Colon (tissue), 2 donors: ENCODE data around the gene GRHL1.

Experiments
- FAIRE-seq: peaks from 2 replicates; lab custom pipeline; 2012; peaks lifted over from hg19 to GRCh38; lab: Jason Lieb, UNC
- donor health status: control.
- donor health status: control.

Gene GRHL1

DNA sequence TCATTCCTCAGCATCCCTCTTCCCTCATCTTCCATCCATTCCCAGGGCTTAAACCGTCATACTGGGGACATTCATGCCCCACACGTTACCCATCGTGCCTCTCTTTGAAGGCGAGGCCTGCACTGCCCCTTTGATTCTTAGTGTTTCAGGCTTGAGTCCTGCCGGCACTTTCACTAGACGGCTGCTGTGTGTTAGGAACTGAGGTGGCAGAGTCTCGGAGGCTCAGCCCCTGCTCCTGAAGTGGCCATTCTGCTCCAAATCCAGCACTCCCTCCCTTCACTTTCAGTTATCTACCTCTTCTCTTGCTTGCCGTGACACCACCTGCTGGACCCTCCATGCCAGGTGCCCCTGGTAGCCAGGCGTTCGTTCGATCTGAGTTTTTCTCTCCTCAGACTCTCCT is 43.0 kb downstream of the GRHL1 start:
- no peak for FAIRE-seq

GRCh38 chr2:9995059-9995458 is 43.6 kb downstream of the GRHL1 start:
- FAIRE-seq, result no peak

DNA sequence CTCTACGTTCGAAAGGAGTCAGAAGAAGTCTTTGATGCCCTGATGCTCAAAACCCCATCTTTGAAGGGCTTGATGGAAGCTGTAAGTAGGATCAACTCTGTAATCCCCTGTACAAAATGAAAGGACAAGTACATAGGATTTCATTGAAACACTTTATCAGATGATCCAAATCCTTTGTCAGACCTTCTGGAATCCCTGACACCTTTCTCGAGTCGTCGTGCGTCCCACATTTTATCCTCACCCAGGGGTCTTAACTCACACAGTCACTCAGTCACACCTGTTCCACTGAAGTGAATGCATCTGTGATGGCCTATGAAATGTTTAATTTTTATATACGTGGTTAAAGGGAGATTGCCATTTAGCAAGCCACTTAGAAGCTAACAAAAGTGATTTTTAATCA is 44.8 kb downstream of the GRHL1 start:
- no peak for FAIRE-seq

DNA sequence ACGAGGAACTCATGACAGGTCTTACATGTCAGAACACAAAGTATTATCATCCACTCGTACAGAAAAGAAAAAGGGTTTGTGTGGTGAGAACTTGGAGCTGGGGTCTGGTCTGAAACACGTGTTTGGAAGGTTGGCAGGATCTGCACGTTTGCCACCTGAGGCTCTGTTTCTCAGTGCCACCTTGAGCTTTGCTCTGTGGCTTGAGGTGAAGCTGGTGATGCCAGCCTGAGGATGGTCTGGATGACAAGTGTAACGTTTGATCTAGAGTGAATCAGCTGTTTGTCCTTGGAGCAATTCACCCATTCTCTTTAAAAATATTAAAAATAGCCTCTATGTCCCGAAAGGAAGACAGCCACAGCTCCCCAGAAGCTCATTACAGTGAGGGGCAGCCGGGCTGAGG is 46.4 kb downstream of the GRHL1 start:
- no peak for FAIRE-seq

- no peak for FAIRE-seq
Observed at GRCh38 chr2:9998916-9999654, 47.6 kb downstream of the GRHL1 start.

- no peak for FAIRE-seq
Observed at GRCh38 chr2:9999693-10000092, 48.2 kb downstream of the GRHL1 start.

GRCh38 chr2:10000541-10000940 is 49.0 kb downstream of the GRHL1 start:
- FAIRE-seq, result no peak

- no peak for FAIRE-seq
Observed at GRCh38 chr2:10001586-10001985, 50.1 kb downstream of the GRHL1 start.

GRCh38 chr2:10002109-10002508 is 50.6 kb downstream of the GRHL1 start:
- no peak for FAIRE-seq

DNA sequence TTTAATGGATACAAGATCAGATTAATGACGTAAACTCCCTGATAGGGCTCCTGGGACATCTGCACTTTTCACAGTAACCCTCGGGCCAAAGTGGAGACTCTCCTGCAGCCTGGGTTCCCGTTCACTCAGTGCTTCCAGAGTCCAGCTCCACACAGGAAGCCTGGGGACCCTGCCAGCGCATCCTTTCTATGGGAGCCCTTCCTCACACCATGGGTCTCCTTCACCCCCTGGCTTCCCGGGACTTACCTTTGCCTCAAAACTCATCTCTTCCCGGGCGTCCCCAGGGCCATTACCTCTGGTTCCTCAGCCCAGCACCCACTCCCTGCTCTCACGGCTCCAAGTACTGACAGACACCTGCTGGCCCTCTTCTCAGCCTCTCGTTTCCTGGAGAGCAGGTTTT is 51.2 kb downstream of the GRHL1 start:
- no peak for FAIRE-seq

GRCh38 chr2:10003206-10004125 is 52.0 kb downstream of the GRHL1 start:
- no peak for FAIRE-seq

DNA sequence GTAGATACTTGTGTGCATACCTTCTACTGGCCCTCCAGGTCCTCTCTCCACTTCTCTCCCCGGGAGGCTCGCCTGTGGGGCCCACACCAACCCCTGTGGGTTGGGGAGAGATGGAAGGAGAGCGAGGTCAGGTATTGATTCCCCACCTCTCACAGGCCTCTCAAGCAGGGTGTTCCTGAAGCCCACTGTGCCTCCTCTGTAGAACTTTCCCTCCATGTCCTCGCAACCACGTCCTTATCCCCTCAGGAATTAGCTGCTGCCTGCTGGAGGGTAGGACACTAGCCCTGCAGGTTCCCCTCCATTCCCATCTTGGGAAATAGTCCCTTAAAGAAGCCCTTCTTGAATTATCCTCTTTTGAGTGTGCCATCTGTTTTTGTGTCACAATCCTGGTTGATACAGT is 52.9 kb downstream of the GRHL1 start:
- no peak for FAIRE-seq

DNA sequence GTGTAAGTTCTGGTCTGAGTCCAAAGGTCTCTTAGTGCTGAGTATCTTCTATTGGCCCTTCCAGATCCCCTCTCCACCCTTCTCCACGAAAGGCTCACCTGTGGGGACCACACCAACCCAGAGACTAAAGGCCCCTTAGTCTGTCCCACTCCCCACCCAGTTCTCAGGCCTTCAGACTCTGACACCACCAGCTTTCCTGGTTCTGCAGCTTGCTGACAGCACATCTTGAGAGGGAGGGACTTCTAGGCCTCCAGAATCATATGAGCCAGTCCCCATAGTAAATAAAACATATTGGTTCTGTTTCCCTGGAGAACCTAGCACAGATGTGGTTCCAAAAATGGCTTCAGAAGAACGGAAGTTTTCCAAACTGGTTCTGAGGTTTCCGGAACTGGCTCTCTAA is 53.3 kb downstream of the GRHL1 start:
- no peak for FAIRE-seq

DNA sequence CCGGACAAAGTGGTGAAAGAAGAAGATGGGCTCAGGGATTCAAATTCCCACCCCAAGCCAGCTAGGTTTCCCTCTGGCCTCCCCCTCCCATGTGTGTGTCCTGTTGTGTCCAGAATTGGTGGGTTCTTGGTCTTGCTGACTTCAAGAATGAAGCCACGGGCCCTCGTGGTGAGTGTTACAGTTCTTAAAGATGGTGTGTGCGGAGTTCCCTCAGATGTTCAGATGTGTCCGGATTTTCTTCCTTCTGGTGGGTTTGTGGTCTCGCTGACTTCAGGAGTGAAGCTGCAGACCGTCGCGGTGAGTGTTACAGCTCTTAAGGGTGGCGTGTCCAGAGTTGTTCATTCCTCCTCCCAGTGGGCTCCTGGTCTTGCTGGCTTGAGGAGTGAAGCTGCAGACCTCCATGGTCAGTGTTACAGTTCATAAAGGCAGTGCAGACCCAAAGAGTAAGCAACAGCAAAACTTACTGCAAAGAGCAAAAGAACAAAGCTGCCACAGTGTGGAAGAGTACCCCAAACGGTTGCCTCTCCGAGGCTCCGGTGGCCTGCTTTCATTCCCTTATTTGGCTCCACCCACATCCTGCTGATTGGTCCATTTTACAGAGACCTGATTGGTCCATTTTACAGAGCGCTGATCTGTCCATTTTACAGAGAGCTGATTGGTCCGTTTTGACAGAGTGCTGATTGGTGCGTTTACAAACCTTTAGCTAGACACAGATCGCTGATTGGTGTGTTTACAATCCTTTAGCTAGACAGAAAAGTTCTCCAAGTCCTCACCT is 54.2 kb downstream of the GRHL1 start:
- no peak for FAIRE-seq

- FAIRE-seq, result no peak
Observed at GRCh38 chr2:10006236-10007161, 55.0 kb downstream of the GRHL1 start.

DNA sequence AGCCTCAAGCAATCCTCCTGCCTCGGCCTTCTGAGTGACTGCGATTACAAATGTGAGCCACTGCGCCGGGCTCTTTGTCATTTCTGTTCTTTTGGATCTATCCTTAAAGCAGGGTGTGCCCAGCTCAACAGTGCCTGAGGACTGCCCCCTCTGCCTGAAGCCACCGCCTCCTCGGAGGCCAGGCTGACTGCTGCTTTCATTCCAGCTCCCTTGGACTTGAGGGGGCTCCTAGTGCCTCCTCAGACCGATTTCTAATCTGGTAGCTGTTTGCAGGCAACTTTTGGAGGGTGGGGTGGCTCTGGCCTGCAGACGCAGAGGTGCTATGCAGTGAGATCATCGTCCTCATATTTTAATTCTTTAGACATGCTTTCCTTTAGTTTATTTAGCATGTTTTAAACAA is 55.9 kb downstream of the GRHL1 start:
- FAIRE-seq, result no peak

DNA sequence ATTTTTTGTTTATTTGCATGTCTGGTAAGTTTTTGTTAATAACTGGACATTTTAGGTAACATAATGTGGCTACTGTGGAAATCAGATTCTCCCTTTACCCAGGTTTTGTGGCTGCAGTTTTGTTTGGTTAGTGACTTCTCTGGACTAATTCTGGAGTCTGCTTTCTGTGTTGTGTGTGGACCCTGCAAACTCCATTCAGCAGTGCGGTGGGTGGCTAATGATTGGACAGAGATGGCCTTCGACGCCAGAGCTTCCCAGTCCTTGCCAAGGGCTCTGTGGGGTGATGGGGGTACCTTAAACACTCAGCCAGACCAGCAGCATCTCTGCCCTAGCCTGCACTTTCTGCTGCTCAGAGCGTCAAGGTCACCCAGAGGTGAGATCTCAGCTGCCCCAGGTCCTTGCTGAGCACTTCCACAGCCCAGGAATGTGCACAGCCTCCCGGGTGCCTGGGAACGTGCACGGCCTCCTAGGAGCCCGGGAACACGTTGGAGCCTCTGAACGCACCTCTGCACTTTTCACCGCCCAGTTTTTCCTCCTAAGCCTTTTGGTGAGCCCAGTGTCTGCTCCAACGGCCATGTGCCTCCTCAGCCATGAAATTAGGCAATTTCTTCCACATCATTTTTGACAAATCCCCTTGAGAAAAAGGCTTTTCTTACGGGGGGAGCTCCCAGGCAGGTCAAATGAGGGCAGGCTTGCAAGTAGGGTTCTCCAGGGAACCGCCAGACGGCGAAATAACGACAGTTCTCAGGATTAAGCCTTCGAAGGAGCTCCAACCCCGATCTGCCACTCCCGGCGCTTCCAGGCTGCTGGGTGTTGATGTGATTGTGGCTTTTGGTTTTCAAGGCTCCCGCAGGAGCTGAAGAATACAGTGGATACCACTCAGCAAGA is 56.7 kb downstream of the GRHL1 start:
- FAIRE-seq, result no peak

GRCh38 chr2:10008809-10009176 is 57.3 kb downstream of the GRHL1 start:
- FAIRE-seq, result no peak

GRCh38 chr2:10009271-10009810 is 57.8 kb downstream of the GRHL1 start:
- FAIRE-seq, result no peak
